GM19397 (cell line): Measurements from ENCODE around the gene D2HGDH.
"Not testable (repeated sequence)": the region's sequence is repeated elsewhere in the genome, so short reads cannot be mapped to it uniquely, and the experiment has no call there.

ENCODE experiments used
- ATAC-seq: cut with Tn5 transposase; IDR thresholded peaks from one replicate; pipeline ENCODE4 v1.9.1; 2021; ENCODE audit warnings: mild to moderate bottlenecking, moderate library complexity; ENCODE audit not compliant: unreplicated experiment

Gene D2HGDH

DNA sequence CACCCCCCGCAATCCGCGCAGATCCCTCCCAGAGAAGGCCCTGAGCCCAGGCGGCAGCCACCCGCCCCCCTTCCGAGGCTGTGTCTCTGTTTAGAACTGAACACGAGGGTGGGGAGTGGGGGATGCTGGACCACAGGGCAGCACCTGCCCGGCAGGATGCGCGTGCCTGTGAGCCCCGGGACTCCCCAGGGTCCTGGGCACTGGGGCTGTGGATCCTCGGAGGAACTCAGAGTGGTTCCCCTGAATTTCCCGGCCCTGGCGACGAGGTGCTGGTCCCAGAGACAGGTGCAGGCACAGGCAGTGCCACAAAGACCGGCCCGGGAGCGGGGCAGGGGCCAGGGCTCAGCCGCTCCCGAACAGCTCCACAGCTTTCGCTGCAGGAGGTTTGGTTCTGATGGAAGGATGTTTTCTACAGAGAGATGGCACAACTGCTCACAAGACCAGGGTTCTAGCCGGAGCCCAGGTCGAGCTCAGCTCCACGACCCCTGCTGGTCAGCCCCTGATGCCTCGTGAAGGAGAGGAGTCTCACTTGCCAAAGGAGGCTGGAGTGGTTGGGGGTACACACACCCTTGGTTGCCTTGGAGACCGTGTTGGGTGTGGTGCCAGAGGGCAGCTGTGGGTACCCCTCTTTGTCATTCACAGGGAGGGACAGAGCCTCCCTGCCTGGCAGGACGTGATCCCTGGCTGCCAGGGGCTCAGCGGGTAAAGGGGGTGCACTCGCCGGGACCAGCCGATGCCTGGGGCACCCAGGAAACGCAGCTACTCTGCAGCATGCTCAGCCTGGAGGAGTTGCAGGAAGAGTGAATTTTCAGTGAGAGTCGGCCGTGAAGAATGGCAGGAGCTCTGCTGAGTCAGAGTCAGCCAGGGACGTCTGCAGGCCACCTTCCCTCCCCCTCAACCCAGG, 70.1 kb downstream of the D2HGDH start:
- ATAC-seq, result no peak

DNA sequence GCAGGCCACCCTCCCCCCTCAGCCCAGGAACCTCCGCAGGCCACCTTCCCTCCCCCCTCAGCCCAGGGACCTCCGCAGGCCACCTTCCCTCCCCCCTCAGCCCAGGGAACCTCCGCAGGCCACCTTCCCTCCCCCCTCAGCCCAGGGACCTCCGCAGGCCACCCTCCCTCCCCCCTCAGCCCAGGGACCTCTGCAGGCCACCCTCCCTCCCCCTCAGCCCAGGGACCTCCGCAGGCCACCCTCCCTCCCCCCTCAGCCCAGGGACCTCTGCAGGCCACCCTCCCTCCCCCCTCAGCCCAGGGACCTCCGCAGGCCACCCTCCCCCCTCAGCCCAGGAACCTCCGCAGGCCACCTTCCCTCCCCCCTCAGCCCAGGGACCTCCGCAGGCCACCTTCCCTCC, 71.8 kb downstream of the D2HGDH start:
- not testable (repeated sequence) for ATAC-seq

DNA sequence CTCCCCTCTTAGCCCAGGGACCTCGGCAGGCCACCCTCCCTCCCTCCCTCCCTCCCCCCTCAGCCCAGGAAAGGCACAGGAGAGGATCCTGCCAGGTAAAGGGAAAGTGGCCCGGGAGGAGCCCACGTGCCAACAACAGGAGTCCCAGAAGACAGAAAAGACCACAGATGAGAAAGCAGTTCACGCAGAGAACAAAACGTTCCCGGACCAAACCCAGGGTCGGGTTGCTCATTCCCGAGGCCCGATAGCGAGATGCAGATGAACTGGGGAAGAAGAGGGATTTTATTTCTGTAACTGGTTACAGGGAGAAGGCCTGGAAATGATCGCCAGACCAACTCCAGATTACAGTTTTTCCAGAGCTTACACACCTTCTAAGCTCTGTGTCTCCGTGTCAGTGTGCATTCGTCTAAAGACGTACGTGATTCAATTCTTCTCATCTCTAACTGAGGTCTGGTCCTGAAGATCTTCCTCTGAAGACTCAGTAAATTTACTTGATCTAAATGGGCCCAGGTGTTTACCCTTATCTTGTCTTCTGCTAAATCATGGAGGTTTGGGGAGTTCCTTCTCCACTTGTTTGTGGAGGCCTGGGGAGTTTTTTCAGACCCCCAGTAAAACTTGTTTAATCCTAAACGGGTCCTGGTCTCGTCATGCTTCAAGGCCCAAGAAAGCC, 73.8 kb downstream of the D2HGDH start:
- no peak for ATAC-seq

DNA sequence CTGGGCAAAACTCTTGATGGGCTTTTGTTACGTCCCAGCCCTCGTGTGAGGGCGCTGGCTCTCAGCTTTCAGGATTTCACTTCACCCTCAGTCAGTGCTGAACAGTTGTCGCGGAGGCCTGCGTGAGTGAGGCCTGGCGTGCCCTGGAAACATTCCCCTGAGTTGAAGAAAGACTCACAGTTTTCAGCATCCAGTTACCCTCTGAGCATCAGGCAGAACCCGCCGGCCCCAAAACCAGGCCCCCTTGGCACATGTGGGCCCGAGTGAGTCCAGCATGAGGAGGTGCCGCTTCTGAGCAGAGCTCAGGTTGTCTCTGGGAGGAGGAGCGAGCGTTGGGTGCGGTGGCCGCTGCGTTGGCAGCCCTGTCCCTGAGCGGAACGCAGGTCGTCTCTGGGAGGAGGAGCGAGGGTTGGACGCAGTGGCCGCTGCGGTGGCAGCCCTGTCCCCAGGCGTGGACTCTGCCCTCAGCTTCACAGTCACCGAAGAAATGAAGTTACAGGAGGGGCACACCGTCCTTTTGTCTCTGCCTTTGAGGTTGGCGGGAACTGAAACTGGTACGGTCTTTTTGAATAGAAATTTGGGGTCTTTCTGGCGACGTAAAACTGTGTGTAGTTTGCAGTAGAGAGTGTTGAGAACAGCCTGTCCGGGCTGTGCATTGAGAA, 74.4 kb downstream of the D2HGDH start, which contains the start of gene NEU4:
TSS of gene NEU4 (plus strand) at position 473 of the 662 bp plus-strand sequence. CDS start 5,292 bp downstream, outside the sequence.
- no peak for ATAC-seq

DNA sequence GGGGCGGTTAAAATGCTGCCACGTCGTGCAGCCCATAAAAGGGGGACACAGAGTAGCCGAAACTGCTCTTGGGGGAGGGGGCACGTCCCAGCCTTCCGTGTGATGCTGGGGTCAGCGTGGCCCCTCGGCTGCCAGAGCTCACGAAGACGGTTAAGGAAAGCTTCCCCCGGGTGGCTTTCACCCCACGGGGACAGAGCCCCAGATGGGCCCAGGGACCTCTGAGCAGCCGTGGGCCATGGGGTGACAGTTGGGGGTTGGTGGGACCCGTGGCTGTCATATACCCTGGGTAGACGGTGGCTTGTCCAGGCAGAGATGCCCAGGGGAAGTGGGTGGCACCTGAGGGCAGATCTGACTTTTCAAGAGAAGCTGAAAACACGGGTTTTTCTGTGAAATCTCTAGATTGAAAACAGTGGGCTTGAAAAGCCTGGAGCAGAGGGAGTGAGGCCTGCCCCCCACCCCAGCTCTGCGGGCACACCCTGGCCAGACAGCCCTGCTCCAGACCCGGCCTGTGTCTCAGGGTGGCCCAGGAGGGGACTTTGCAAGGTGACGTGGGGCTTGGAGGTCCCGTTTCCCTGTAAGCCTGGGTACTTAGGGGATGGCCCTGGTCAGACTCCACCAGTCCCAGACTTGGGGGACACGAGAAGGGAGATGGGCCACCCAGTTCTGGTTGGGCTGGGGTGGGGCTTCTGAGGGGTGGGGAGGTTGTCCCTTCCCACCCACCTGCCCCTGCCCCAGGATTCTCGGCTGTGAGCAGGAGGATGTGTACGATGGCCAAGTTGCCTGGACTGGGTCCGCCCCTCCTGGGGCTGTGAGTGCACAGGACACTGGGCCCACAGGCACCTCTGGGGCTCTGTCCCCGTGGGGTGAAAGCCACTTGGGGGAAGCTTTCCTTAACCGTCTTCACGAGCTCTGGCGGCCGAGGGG, 75.2 kb downstream of the D2HGDH start:
- ATAC-seq, result no peak

DNA sequence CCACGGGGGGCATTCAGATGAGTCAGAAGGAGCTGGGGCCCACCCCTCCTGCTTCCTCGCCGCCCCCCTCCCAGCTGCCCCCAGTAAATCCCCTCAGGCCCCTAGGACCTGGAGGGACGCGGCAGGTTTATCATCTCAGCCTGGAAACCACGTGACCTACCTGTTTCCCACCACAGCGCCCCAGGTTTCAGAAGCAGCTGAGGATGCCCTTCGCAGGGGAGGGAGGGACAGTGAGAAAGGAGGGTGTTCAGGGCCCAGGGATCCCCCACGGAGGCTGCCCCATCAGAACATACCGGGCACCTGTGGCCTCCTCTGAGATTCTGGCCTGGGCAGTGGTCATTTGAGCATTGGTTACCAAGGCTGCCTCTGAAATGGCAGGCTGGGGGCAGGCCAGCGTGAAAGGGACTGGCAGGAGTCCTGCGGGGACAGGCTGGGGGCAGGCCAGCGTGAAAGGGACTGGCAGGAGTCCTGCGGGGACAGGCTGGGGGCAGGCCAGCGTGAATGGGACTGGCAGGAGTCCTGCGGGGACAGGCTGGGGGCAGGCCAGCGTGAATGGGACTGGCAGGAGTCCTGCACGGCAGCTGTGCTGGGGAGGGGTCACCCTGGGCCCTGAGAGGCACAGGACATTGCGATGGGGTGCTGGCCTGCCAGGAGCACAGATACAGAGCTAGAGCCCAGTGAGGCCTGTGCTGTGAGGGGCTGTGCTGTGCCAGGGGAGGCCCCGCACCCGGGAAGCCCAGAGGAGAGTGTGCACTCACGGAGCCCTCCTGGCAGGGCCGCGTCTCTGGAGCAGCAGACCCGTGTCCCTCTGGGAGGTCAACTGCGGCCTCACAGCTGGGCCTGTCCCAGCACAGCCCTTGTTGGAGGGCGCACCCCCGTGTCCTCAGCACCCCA, 76.1 kb downstream of the D2HGDH start:
- no peak for ATAC-seq

DNA sequence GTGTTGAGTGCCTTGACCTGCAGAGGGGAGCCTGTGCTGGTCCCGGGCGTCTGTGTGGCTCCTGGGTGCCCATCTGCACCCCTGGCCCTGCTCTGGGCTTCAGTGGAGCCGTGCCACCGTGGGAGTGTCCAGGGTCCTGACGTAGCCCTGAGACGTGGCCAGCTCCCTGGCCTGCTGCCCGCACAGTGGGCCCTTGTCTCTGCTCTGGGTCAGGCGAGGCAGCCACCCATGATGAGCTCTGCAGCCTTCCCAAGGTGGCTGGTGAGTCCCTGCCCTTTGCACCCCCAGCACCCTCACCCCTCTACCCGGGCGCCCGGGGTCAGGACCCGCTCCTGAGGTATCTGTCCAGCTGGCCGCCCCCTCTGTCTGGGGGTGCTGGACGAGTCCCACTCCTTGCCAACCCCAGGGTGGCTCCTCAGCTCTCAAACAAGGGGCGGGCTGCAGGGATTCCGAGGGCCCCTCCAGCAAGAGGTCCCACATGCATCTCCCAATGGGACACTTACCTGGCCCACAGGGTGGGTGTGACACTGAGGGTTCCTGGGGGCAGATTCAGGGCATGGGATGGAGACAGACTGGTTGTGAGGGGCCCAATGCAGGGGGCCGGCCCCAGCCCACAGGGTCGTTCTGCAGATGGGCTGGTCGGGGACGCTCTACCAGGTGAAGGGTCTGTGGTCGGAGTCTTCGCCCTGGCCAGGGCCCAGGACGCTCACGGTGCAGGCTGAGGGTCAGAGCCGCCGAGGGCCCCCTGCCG, 76.9 kb downstream of the D2HGDH start:
- ATAC-seq, result no peak

DNA sequence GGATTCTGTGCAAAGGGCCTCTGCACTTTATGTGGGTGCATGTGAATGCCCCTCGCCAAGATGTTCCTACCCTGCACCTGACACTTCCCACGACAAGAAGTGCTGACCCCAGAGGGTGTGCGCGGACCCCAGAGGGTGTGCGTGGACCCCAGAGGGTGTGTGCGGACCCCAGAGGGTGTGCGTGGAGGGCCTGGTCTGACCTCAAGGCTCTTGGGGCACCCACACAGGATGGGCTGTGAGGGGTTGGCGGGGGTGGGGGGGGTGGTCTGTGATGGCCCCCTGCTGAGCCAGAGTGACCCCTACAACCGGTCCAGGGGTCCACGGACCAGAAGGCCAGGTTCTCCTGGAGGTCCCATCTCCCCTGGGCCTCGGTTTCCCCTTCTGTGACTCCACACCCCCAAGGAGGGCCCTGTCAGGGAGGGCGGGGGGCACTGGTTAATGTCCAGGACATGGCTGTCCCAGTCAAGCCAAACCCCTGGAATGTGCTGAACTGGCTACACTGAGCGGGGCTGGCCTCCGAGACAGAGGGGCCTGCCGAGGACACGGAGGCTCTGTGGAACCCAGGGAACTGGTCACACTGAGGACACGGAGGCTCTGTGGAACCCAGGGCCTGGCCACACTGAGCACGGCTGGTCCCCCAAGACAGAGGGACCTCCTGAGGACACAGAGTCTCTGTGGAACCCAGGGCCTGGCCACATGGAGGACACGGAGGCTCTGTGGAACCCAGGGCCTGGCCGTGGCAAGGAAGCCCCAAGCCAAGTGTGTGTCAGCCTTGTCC, 77.7 kb downstream of the D2HGDH start:
- no peak for ATAC-seq

DNA sequence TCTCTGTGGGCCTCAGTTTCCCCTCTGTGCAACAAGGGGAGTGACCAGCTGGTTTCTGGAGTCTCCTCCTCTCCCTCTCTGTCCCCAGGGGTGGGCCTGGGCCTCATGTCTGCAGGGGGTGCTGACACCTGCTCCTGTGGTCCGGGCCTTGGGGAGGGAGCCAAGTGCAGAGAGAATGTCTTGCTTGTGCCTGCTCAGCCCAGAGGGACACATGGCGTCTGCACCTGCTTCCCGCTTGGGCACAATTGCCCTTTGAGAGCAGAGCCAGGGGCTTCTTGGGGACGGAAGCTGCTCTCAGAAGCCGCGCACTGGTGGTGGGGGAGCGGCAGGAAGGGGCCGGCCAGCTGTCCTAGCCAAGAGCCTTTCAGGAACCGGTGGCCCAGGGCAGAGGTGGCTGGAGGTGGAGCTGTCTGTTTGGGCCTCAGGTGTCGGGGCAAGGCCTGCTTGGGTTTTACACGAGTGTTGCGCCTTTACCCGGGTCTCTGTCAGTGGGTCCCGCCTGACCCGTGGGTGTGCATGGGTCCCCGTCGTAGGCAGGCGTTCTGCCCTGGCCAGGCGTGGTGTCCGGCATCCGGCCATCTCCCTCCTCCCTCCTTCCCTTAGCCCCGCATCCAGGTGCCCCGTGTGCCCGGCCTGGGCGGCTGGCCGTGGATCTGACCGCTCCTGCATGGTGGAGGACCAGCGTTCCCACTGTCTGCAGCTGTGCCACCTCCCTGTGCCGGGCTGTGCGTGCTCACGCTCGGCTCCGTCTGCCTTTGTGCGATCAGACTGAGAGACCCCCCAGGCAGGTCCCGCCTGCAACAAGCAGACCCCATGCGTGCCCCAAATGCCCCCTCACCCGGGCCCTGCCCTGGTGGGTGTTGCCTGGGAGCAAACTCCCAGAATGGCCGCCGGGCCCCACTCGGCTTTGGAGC, 78.6 kb downstream of the D2HGDH start:
- ATAC-seq, result no peak

DNA sequence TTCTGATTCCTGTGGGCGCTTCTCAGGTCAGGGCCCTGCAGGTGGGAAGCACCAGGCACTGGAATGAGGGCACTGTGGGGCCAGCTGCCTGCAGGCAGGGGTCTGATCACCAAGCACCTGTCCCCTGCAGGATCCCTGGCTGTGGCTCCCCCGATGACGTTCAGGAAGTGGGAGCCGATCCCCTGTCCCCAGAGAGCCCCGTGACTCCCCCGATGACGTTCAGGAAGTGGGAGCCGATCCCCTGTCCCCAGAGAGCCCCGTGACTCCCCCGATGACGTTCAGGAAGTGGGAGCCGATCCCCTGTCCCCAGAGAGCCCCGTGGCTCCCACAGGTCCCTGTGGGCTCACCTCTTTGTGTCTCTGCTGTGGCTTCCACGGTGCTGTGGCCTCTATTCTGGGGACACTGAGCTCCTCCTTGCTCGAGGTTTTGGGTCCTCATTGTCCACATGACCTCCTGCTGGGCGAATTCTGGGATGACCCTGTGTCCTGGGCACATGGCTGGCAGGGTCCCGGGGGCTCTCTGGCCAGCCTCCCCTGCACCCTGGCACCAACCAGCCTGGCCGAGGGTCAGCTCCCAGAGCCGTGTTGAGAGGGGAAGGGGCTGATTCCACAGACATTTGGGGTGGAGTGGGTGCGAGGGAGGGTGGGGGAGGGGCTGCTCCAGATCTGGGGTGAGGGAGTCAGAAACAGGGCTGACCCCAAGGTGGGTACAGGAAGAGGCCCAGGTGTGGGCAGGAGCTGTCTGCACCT, 79.4 kb downstream of the D2HGDH start:
- ATAC-seq, result no peak

DNA sequence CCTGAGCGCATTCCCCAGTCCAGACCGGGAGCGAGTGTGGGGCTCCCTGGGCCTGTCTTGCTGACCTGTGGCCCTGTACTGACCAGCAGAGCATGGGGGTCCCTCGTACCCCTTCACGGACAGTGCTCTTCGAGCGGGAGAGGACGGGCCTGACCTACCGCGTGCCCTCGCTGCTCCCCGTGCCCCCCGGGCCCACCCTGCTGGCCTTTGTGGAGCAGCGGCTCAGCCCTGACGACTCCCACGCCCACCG, 79.9 kb downstream of the D2HGDH start:
- no peak for ATAC-seq

DNA sequence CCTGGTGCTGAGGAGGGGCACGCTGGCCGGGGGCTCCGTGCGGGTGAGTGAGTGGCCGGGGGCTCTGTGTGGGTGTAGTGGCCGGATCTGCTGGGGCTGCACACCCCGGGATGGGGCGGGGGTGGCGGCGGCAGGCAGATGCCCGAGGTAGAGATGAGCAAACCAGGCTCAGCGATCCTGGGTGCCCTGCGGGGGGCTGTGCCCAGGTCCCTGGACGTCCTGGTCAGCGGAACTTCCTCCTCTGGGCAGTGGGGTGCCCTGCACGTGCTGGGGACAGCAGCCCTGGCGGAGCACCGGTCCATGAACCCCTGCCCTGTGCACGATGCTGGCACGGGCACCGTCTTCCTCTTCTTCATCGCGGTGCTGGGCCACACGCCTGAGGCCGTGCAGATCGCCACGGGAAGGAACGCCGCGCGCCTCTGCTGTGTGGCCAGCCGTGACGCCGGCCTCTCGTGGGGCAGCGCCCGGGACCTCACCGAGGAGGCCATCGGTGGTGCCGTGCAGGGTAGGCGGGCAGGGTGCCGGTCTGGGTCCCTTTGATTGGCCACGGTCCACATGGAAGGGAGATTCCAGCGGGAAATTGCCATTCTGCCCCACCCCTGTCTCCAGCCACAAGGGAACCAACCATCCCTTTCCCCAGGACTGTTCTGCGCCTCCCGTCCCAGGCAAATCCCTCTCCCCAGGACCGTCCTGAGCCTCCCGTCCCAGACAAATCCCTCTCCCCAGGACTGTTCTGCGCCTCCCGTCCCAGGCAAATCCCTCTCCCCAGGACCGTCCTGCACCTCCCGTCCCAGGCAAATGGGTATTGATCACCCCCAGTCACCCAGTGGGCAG, 80.4 kb downstream of the D2HGDH start:
- ATAC-seq, result no peak

DNA sequence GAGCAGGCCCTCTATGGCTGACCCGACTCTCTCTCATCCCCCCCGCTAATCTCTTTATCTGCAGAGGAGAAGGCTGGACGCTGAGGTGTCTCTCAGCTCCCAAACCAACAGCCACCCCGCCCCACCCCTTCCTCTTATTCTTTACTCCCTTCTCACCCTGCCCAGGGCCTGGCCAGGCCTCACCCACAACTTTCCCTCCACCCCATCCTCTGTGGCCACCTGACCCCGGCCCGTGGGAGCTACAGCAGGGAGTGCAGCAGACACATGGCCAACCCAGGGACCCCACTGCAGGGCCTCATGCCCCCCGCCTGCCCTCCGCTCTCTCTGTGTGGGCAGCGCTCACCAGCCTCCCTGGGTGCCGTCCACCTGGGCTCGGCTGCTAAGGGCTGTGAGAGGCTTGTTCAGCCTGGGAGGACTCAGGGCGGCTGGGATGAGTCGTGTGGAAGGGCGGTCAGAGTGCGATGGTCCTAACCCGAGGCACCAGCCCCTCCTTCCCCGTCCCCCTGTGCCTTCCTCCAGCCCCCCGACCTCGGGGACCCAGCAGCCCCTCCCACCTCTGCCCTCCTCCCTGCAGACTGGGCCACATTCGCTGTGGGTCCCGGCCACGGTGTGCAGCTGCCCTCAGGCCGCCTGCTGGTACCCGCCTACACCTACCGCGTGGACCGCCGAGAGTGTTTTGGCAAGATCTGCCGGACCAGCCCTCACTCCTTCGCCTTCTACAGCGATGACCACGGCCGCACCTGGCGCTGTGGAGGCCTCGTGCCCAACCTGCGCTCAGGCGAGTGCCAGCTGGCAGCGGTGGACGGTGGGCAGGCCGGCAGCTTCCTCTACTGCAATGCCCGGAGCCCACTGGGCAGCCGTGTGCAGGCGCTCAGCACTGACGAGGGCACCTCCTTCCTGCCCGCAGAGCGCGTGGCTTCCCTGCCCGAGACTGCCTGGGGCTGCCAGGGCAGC, 81.3 kb downstream of the D2HGDH start:
- ATAC-seq, result no peak

DNA sequence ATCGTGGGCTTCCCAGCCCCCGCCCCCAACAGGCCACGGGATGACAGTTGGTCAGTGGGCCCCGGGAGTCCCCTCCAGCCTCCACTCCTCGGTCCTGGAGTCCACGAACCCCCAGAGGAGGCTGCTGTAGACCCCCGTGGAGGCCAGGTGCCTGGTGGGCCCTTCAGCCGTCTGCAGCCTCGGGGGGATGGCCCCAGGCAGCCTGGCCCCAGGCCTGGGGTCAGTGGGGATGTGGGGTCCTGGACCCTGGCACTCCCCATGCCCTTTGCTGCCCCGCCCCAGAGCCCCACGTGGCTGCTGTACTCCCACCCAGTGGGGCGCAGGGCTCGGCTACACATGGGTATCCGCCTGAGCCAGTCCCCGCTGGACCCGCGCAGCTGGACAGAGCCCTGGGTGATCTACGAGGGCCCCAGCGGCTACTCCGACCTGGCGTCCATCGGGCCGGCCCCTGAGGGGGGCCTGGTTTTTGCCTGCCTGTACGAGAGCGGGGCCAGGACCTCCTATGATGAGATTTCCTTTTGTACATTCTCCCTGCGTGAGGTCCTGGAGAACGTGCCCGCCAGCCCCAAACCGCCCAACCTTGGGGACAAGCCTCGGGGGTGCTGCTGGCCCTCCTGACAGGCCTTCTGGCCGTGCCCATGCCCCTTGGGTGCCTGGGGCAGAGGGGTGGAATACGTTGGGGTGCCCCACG, 82.1 kb downstream of the D2HGDH start:
- no peak for ATAC-seq
